Mesenchymal stem cell (in vitro differentiated cells and primary cell): Measurements from ENCODE around the gene PCED1A.

Experiments
- DNase-seq: peaks from one replicate; pipeline ENCODE4 v3.0.0-alpha.2; 2013
- H2AFZ ChIP-seq: one replicate; pipeline ENCODE4 v1.6.1; 2013; ENCODE audit warnings: low read depth, mild to moderate bottlenecking, control low read depth, inconsistent platforms, low read length, moderate library complexity
- H2AK5ac ChIP-seq: 2 replicates; pipeline ENCODE4 v1.6.1; 2013; ENCODE audit warnings: low read length, moderate library complexity, mild to moderate bottlenecking, inconsistent platforms; ENCODE audit not compliant: severe bottlenecking
- H2BK120ac ChIP-seq: one replicate; pipeline ENCODE4 v1.6.1; 2013; ENCODE audit warnings: low read depth, mild to moderate bottlenecking, inconsistent platforms, low read length, moderate library complexity
- H2BK12ac ChIP-seq, 2 experiments: one replicate each; pipeline ENCODE4 v1.6.1; 2013; ENCODE audit warnings: inconsistent platforms in 2 of 2, low read length in 2 of 2, mild to moderate bottlenecking in 2 of 2, moderate library complexity in 2 of 2, control low read depth in 1 of 2
- H2BK15ac ChIP-seq: one replicate; pipeline ENCODE4 v1.6.1; 2013; ENCODE audit warnings: mild to moderate bottlenecking, low read depth, inconsistent platforms; ENCODE audit not compliant: poor library complexity, severe bottlenecking
- H2BK5ac ChIP-seq: 2 replicates; pipeline ENCODE4 v1.6.1; 2013; ENCODE audit warnings: low read depth, mild to moderate bottlenecking, low read length, control low read depth, inconsistent platforms; ENCODE audit not compliant: poor library complexity, severe bottlenecking
- H3K14ac ChIP-seq, 2 experiments: one replicate each; pipeline ENCODE4 v1.6.1; 2013; ENCODE audit warnings: inconsistent platforms in 2 of 2, low read length in 2 of 2, control low read depth in 1 of 2, mild to moderate bottlenecking in 1 of 2, moderate library complexity in 1 of 2
- H3K18ac ChIP-seq, 2 experiments: one replicate each; pipeline ENCODE4 v1.6.1; 2013; ENCODE audit warnings: inconsistent platforms in 2 of 2, low read length in 2 of 2, control low read depth in 1 of 2, low read depth in 1 of 2, mild to moderate bottlenecking in 1 of 2
- H3K23ac ChIP-seq, 2 experiments: one replicate each; pipeline ENCODE4 v1.6.1; 2013; ENCODE audit warnings: inconsistent platforms in 2 of 2, low read length in 2 of 2, mild to moderate bottlenecking in 2 of 2, moderate library complexity in 2 of 2, control low read depth in 1 of 2
- H3K27ac ChIP-seq: 2 replicates; pipeline ENCODE4 v1.5.1; 2013; ENCODE audit warnings: mild to moderate bottlenecking, moderate library complexity, low read length, control low read depth, inconsistent platforms; ENCODE audit not compliant: poor library complexity, severe bottlenecking
- H3K27me3 ChIP-seq, 2 experiments: 2 replicates each; pipeline versions ENCODE4 v1.6.1 to v1.7.0; 2013; ENCODE audit warnings: low read length in 2 of 2, mild to moderate bottlenecking in 2 of 2, moderate library complexity in 2 of 2, control low read depth in 1 of 2, inconsistent platforms in 1 of 2; ENCODE audit not compliant: control insufficient read depth in 1 of 2, insufficient read depth in 1 of 2
- H3K36me3 ChIP-seq, 2 experiments: 2 replicates each; pipeline versions ENCODE4 v1.6.1 to v1.7.0; 2013; ENCODE audit warnings: low read length in 2 of 2, control low read depth in 1 of 2, inconsistent platforms in 1 of 2, low read depth in 1 of 2, mild to moderate bottlenecking in 1 of 2; ENCODE audit not compliant: insufficient read depth in 2 of 2, control insufficient read depth in 1 of 2
- H3K4ac ChIP-seq, 2 experiments: one replicate each; pipeline ENCODE4 v1.6.1; 2013; ENCODE audit warnings: inconsistent platforms in 2 of 2, low read length in 2 of 2, mild to moderate bottlenecking in 2 of 2, moderate library complexity in 2 of 2, control low read depth in 1 of 2, low read depth in 1 of 2
- H3K4me1 ChIP-seq: 2 replicates; pipeline ENCODE4 v1.6.1; 2013; ENCODE audit warnings: low read depth, low read length, control low read depth; ENCODE audit not compliant: control insufficient read depth, insufficient read depth
- H3K4me2 ChIP-seq: 2 replicates; pipeline ENCODE4 v1.6.1; 2013; ENCODE audit warnings: low read length, mild to moderate bottlenecking, inconsistent platforms; ENCODE audit not compliant: poor library complexity, severe bottlenecking
- H3K4me3 ChIP-seq, 2 experiments: 2 replicates each; pipeline versions ENCODE4 v1.5.1 to v1.7.0; 2013; ENCODE audit warnings: low read length in 2 of 2, mild to moderate bottlenecking in 2 of 2, control low read depth in 1 of 2, low read depth in 1 of 2; ENCODE audit not compliant: insufficient read depth in 1 of 2
- H3K79me1 ChIP-seq: replicated peaks from 2 replicates; pipeline ENCODE4 v1.6.1; 2013; ENCODE audit warnings: mild to moderate bottlenecking, control low read depth, low read length, inconsistent platforms; ENCODE audit not compliant: poor library complexity, severe bottlenecking
- H3K9ac ChIP-seq: 2 replicates; pipeline ENCODE4 v1.7.0; 2013; ENCODE audit warnings: mild to moderate bottlenecking, low read length, moderate library complexity
- H3K9me3 ChIP-seq: 2 replicates; pipeline ENCODE4 v1.7.0; 2013; ENCODE audit warnings: mild to moderate bottlenecking, low read length; ENCODE audit not compliant: control insufficient read depth
- H4K8ac ChIP-seq: one replicate; pipeline ENCODE4 v1.6.1; 2013; ENCODE audit warnings: inconsistent platforms, mild to moderate bottlenecking, low read length, moderate library complexity
- H4K91ac ChIP-seq: one replicate; pipeline ENCODE4 v1.6.1; 2013; ENCODE audit warnings: mild to moderate bottlenecking, low read length, inconsistent platforms
- WGBS: methylation state at CpG from one replicate; pipeline ENCODE4 v1.1.7; 2013; ENCODE audit warnings: mixed read lengths; 5-methylcytosine and 5-hydroxymethylcytosine counted together

PCED1A gene

DNA sequence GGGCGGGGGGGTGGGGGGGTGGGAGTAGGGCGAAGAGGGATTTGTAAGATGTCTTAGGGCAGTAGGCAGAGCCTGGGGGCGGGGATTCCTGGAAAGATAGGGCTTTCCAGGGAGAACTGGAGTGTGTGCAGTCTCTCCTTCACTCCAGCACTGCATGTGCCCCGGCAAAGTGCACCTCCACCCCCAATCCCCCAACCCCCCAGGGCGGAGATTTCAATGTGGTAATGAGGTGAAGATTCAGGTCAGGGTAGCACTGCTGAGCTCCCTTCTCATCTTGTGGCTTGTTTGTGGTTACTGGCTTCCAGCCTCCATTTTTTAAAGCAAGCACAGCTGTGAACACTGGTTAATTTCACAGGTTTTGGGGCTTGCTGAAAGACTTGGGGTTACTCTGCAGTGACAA is 18.4 kb downstream of the PCED1A start:
- no peak for DNase-seq
- H4K91ac ChIP-seq, result no peak overlapping the region

DNA sequence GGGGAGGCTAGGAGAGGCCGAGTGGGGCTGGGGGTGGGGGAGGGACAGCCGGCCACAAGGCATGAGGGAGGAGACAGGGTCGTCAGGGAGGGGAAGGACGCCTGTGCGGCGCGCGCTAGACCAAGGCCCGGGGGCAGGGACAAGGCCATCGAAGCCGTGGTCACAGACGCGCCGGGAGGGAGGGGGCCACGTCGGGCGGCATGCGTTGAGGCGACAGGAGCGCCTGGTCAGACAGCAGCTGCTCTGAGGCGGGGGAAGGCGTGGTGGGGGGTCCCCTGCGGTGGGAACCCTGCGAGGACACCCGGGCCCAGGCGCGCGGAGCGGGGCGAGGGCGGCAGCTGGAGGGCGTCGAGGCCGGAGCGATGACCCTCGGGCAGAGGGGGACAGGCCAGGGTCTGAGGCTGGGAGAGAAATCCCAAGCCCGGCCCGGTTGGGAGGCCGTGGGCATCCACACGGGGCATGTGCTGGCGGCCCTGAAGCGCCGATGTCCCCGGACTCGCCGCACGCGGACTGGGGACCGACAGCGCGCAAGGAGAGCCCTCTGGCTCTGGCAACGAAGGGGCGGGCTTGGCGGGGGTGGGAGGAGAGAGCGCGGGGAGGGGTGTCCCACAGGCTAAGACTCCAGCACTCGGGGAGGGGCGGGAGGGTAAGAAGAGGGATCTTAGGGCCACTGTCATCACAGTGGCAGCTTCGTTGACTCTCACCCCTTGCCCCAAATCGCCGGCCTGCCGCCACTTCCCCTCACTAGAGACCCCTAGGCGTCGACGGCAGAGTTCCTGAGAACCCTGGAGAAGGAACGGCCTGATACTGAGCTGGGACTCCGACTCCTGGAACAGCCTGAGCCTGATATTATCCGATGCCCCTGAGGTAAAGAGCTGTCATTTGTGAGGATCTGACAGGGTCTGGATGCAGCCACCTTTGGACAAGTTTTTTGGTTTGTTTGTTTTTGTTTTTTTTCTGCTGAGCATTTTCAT is 19.3 kb downstream of the PCED1A start:
- Histone ChIP-seq H3K9ac (peak overlapping the region; percentile 36), H3K27me3 (peaks cover 0 to 16% of the 10 kb centered on the region in 2 experiments), H3K27ac (no peak overlapping the region), H3K9me3 (no peaks in the 10 kb centered on the region), H2AK5ac (no peak overlapping the region), H3K4ac (peak overlapping the region; percentile 26 to 54), H3K23ac (no peak overlapping the region), H2AFZ (no peak overlapping the region), H4K8ac (no peak overlapping the region), H3K14ac (peak overlapping the region in 1 of 2 experiments; percentile 78), H3K79me1 (no peaks in the 10 kb centered on the region), H2BK12ac (peak overlapping the region; percentile 49 to 88), H3K36me3 (no peaks in the 10 kb centered on the region), H2BK15ac (no peak overlapping the region), H2BK5ac (no peak overlapping the region), H3K18ac (peak overlapping the region in 1 of 2 experiments; percentile 21), H3K4me3 (peak overlapping the region in 1 of 2 experiments; percentile 53), H3K4me2 (no peak overlapping the region), H2BK120ac (no peak overlapping the region), H4K91ac (peak overlapping the region; percentile 64), H3K4me1 (peaks cover 22% of the 10 kb centered on the region)
- no peak for DNase-seq
- 59% methylated on average over 58 of the region's 68 CpGs for WGBS

More for the DNA sequence above, 18.4 kb downstream of the PCED1A start:
- Histone ChIP-seq H3K4me1 (peaks cover 16% of the 10 kb centered on the region), H2BK12ac (no peak overlapping the region), H3K9me3 (no peaks in the 10 kb centered on the region), H3K23ac (no peak overlapping the region), H3K4me2 (no peak overlapping the region), H3K79me1 (no peaks in the 10 kb centered on the region), H3K4me3 (peak overlapping the region in 1 of 2 experiments; percentile 63), H3K27ac (no peak overlapping the region), H2AFZ (no peak overlapping the region), H2AK5ac (no peak overlapping the region), H3K27me3 (peaks cover 0 to 19% of the 10 kb centered on the region in 2 experiments), H3K36me3 (no peaks in the 10 kb centered on the region), H3K18ac (no peak overlapping the region), H3K9ac (no peak overlapping the region), H4K8ac (no peak overlapping the region), H2BK5ac (no peak overlapping the region), H2BK120ac (no peak overlapping the region), H3K14ac (no peak overlapping the region), H2BK15ac (no peak overlapping the region), H3K4ac (no peak overlapping the region)
- WGBS, result 61% methylated on average over 2 of the region's 5 CpGs

DNA sequence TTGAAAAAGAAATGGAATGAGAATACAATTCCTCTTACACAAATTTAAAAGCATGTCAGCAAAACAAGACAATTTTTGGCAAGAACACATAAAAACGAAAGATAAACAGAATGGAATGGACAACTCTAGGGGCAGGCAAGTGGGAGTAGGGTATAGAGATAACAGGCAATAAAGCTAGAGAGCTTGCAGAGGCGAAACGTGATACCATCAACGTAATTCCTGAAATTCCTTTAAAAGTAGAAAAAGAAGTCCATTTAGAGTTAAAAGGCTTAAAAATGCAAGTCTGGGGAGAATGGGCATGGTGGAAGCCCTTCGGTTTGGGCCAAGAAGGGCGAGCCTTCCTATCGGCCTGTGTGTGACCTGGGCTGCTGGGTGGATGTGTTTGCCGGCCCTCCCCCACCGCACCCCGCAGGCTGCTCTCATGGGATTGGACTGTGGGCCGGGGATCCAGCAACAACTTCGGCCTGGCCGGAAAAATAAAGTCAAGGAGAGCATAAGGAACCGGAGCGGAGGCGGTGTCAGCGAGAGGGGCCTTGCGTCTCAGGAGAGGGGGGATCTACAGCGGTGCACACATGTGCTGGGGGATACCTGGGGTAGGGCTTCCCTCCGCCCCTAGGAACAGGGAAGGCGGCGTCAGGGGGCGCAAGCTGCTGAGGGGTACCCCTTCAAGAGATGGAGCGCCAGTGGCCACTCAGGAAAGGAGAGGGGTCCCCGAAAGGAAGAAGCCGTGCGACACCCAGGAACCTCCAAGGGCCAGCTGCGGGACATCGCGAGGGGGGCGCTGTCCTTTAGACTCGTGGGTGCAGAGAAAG is 20.2 kb downstream of the PCED1A start:
- H3K36me3 ChIP-seq, result no peaks in the 10 kb centered on the region
- peak overlapping the region; percentile 18 for H2AFZ ChIP-seq
- no peaks in the 10 kb centered on the region for H3K79me1 ChIP-seq
- peaks cover 28% of the 10 kb centered on the region for H3K4me1 ChIP-seq
- no peak overlapping the region for H2AK5ac ChIP-seq
- no peak overlapping the region for H3K27ac ChIP-seq
- peak overlapping the region; percentile 65 for H3K4me2 ChIP-seq
- peak overlapping the region in 1 of 2 experiments; percentile 5 for H3K4me3 ChIP-seq
- H2BK120ac ChIP-seq, result no peak overlapping the region
- H3K9me3 ChIP-seq, result no peaks in the 10 kb centered on the region
- H2BK12ac ChIP-seq, result peak overlapping the region in 1 of 2 experiments; percentile 88
- DNase-seq, result no peak
- peak overlapping the region; percentile 33 to 60 for H3K18ac ChIP-seq
- H2BK5ac ChIP-seq, result no peak overlapping the region
- no peak overlapping the region for H3K23ac ChIP-seq
- peak overlapping the region; percentile 60 for H2BK15ac ChIP-seq
- peak overlapping the region; percentile 49 for H3K9ac ChIP-seq
- WGBS, result 39% methylated on average over 31 of the region's 32 CpGs
- peak overlapping the region; percentile 57 for H4K8ac ChIP-seq
- H3K27me3 ChIP-seq, result peaks cover 0 to 15% of the 10 kb centered on the region in 2 experiments
- peak overlapping the region in 1 of 2 experiments; percentile 77 for H3K14ac ChIP-seq
- no peak overlapping the region for H4K91ac ChIP-seq
- peak overlapping the region in 1 of 2 experiments; percentile 43 for H3K4ac ChIP-seq
